Activated B cell treated with CpG ODN at 0.5 μM for 24 hours (primary cell): ENCODE measurements around the gene CRYGS. TPM values are rescaled to one million over a fixed set of nuclear protein-coding genes. Genes with fewer than 3 reads are reported as not detected.
A peak's percentile ranks its signal among the peaks of the same experiment; 100 is the strongest.

Experiments used
- ATAC-seq: fragments of 200-7000 bp; cut with Tn5 transposase; one replicate; pipeline ENCODE4 v1.10.0; 2021; ENCODE audit warnings: low read depth, mild to moderate bottlenecking, moderate library complexity
- CTCF ChIA-PET: fragments of 350-600 bp; sonication (Branson Sonifier 250); formaldehyde crosslinking; loops from one replicate; lab custom pipeline; 2021; ENCODE audit warnings: antibody characterized with exemption; lab: Charles Lee
- POLR2A ChIA-PET: fragments of 350-600 bp; sonication (Branson Sonifier 250); formaldehyde crosslinking; loops from one replicate; lab custom pipeline; 2021; ENCODE audit warnings: antibody characterized with exemption; lab: Charles Lee
- DNase-seq: peaks from one replicate; pipeline ENCODE4 v3.0.0; 2022
- H3K27ac Mint-ChIP-seq: one replicate; pipeline ENCODE4 v1.8.0; 2020; ENCODE audit warnings: mixed read lengths
- H3K27me3 Mint-ChIP-seq: one replicate; pipeline ENCODE4 v1.8.0; 2021; ENCODE audit warnings: mixed read lengths
- H3K36me3 Mint-ChIP-seq: one replicate; pipeline ENCODE4 v1.8.0; 2021; ENCODE audit warnings: low read depth, mixed read lengths
- H3K4me1 Mint-ChIP-seq: one replicate; pipeline ENCODE4 v1.8.0; 2021; ENCODE audit warnings: mixed read lengths
- H3K4me3 Mint-ChIP-seq: one replicate; pipeline ENCODE4 v1.8.0; 2020; ENCODE audit warnings: mild to moderate bottlenecking, mixed read lengths
- H3K9me3 Mint-ChIP-seq: one replicate; pipeline ENCODE4 v1.8.0; 2020; ENCODE audit warnings: mixed read lengths
- intact Hi-C: fragments of 100-400 bp; cut with micrococcal nuclease; formaldehyde crosslinking; loops from one replicate; pipeline ENCODE4 v1.15.1; 2024
- total RNA-seq: library from RNA; stranded (reverse); gene quantifications from 2 replicates; pipeline ENCODE4 v1.2.3, GENCODE V29; 2022
- TF ChIP-seq, protein P1 (sequence below): fragments of 200-600 bp; IDR thresholded peaks from one replicate; pipeline ENCODE4 v1.8.0; 2022; ENCODE audit warnings: antibody characterized with exemption, mild to moderate bottlenecking

CRYGS gene
- total RNA-seq, 1 donor from 2014 or later: 4.6 TPM

DNA sequence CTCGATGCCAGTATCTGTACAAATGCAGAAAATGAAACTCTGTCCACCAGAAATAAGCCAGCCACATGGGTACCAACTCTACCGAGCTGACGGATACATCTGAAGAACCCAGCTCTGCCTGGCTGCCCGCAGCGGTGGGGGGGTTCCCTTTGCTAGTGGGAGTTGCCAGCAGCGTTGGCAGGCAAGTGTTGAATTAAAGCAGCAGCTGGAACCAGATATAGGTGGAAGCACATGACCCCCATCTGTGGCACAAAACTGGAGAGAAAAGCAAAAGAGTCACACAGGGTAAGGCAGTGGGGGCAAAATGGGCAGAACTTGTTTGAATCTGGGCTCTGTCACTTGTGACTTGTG, 17.9 kb downstream of the CRYGS start:
- CTCF ChIA-PET: interaction anchor here (0.7 to 5.7 kb wide), 5 partner anchors 13 to 270 kb away, joined by 3 to 46 read pairs (median 4); no protein-coding TSS in a partner anchor
- intact Hi-C loops: loop anchor here (1.0 to 2.0 kb wide), 3 partner anchors 8 to 45 kb away; partner anchors contain the start of gene DNAJB11
- Mint-ChIP-seq H3K4me1 (peaks cover 85% of the 10 kb centered on the region), H3K27me3 (peaks cover 2% of the 10 kb centered on the region), H3K4me3 (peak overlapping the region; percentile 55), H3K9me3 (no peaks in the 10 kb centered on the region), H3K36me3 (no peaks in the 10 kb centered on the region), H3K27ac (peak overlapping the region; percentile 86)
- peak; percentile 50 for DNase-seq
- TF ChIP-seq, protein P1, sequence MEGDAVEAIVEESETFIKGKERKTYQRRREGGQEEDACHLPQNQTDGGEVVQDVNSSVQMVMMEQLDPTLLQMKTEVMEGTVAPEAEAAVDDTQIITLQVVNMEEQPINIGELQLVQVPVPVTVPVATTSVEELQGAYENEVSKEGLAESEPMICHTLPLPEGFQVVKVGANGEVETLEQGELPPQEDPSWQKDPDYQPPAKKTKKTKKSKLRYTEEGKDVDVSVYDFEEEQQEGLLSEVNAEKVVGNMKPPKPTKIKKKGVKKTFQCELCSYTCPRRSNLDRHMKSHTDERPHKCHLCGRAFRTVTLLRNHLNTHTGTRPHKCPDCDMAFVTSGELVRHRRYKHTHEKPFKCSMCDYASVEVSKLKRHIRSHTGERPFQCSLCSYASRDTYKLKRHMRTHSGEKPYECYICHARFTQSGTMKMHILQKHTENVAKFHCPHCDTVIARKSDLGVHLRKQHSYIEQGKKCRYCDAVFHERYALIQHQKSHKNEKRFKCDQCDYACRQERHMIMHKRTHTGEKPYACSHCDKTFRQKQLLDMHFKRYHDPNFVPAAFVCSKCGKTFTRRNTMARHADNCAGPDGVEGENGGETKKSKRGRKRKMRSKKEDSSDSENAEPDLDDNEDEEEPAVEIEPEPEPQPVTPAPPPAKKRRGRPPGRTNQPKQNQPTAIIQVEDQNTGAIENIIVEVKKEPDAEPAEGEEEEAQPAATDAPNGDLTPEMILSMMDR: no peak
- POLR2A ChIA-PET: interaction anchor here (0.6 to 2.0 kb wide), 7 partner anchors 8 to 588 kb away, joined by 3 to 10 read pairs (median 4); partner anchors contain the start of gene TRA2B
- peak; percentile 80 for ATAC-seq

DNA sequence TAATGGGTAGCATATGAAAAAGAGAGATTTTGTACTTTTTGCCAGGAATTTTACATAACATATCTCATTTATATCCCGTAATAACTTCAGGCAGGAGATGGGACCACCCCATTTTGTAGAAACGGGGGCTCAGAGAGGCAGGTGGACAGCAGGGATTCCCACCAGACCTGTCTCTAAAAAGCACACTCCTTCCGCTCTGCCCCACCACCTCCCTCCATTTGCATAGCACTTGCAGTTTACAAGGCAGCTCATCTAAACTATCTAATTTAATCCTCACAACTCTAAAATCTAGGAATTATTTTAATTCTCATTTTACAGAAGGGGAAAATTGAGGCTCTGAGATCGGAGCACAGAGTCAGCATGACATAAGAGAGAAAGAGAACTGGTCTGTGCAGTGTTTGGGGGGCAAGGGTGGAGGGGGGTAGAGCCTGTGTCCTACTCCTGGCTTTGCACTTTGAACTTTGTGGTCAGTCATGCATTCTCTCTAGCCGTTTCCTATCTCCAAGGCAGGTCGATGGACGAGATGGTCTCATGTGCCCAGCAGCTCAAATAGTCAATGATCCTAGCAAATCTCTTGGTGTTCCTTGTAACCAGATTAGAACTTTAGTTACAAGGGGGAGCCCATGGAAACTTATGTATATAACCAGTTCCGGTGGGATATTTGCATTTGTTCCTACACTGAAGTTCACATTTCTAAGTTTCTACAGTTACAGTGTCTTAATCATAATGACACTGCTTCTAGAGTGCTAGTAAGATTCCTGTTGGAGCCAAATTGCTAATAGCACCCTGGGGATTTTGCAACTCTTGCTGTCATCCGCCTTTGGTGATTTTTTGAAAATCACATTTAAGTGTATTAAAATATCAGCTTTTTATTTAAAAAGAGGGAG, 18.6 kb downstream of the CRYGS start:
- H3K4me1 Mint-ChIP-seq: peaks cover 85% of the 10 kb centered on the region
- no peak for DNase-seq
- H3K9me3 Mint-ChIP-seq: no peaks in the 10 kb centered on the region
- no peaks in the 10 kb centered on the region for H3K36me3 Mint-ChIP-seq
- ATAC-seq: peak; percentile 20
- intact Hi-C loops: loop anchor here (1.0 to 2.0 kb wide), 3 partner anchors 9 to 45 kb away; partner anchors contain the start of gene DNAJB11
- CTCF ChIA-PET: interaction anchor here (0.9 to 5.7 kb wide), 5 partner anchors 8 to 270 kb away, joined by 3 to 46 read pairs (median 5); no protein-coding TSS in a partner anchor
- TF ChIP-seq, protein P1: no peak
- peak overlapping the region; percentile 86 for H3K27ac Mint-ChIP-seq
- H3K4me3 Mint-ChIP-seq: peak overlapping the region; percentile 55
- peaks cover 2% of the 10 kb centered on the region for H3K27me3 Mint-ChIP-seq
- POLR2A ChIA-PET: interaction anchor here (0.6 to 2.0 kb wide), 6 partner anchors 8 to 588 kb away, joined by 3 to 10 read pairs (median 4); partner anchors contain the start of gene TRA2B

DNA sequence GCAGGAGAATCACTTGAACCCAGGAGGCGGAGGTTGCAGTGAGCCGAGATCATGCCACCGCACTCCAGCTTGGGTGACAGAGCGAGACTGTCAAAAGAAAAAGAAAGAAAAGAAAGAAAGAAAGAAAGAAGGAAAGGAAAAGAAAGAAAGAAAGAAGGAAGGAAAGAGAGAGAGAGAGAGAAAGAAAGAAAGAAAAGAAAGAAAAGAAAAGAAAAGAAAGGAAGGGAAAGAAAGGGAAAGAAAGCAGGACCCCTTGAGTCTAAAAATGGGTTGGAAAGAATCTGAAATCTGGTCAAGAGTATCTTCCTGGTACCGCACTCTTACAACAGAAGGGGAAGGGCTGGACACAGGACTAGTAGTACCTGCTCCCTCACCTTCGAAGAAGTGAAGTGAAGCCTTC, 19.6 kb downstream of the CRYGS start:
- no peak overlapping the region for H3K27ac Mint-ChIP-seq
- H3K4me3 Mint-ChIP-seq: no peak overlapping the region
- ChIA-PET POLR2A (interaction anchor here (0.7 to 1.0 kb wide), 2 partner anchors 13 to 628 kb away, joined by 3 to 15 read pairs; no protein-coding TSS in a partner anchor), CTCF (interaction anchor here (5.7 kb wide), 1 partner anchor 15 kb away, joined by 46 read pairs; no protein-coding TSS in a partner anchor)
- TF ChIP-seq, protein P1: no peak
- intact Hi-C loops: no loop called here
- DNase-seq (no peak), ATAC-seq (no peak)
- no peaks in the 10 kb centered on the region for H3K9me3 Mint-ChIP-seq
- peaks cover 87% of the 10 kb centered on the region for H3K4me1 Mint-ChIP-seq
- H3K27me3 Mint-ChIP-seq: peaks cover 2% of the 10 kb centered on the region
- H3K36me3 Mint-ChIP-seq: no peaks in the 10 kb centered on the region

DNA sequence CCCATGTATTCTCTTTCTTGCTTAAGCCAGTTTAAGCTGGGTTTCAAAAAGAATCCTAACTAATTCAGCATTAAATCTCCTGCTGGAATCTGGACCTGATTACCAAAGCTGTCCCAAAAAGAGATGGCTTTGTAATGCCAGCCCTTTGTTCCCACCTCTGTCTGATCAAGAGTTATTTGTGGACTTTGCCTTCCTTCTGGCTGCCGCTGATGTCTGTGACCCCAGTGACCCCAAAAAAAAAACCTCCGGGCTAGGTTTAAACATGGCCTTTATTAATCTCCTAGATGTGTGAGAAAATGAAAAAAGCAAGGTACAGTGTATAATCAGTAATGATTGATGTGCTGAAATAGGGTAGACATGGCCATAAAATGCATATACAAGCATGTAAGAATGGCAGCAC, 20.7 kb downstream of the CRYGS start:
- intact Hi-C loops: no loop called here
- H3K27ac Mint-ChIP-seq: no peak overlapping the region

More for the DNA sequence above, 20.7 kb downstream of the CRYGS start:
- TF ChIP-seq, protein P1: no peak
- no peaks in the 10 kb centered on the region for H3K9me3 Mint-ChIP-seq
- H3K4me1 Mint-ChIP-seq: peaks cover 87% of the 10 kb centered on the region
- H3K27me3 Mint-ChIP-seq: no peaks in the 10 kb centered on the region
- POLR2A ChIA-PET: interaction anchor here (1.3 kb wide), 1 partner anchor 9 kb away, joined by 4 read pairs; no protein-coding TSS in a partner anchor
- DNase-seq (no peak), ATAC-seq (no peak)
- no peaks in the 10 kb centered on the region for H3K36me3 Mint-ChIP-seq
- H3K4me3 Mint-ChIP-seq: no peak overlapping the region
- CTCF ChIA-PET: no interaction called here
